ENCODE measurements around the gene PSEN2. TPM values are rescaled to one million over a fixed set of nuclear protein-coding genes. Genes with fewer than 3 reads are reported as not detected.

The PSEN2 gene
- total and polyA plus RNA-seq, 10 of the 15 experiments (the other 5 are each of a cell fraction or from before 2014, with no cell fraction given): 0.90 to 13.3 (median 7.0) TPM

GRCh38 chr1:226870026-226870400, 403 bp upstream of the PSEN2 start:
- Histone ChIP-seq H4K20me1 (ENCODE audit: control insufficient read depth, insufficient read depth) (no peaks in the 10 kb centered on the region), H3K4me3 (peak overlapping the region; percentile 88), H2AFZ (ENCODE audit: control insufficient read depth, low read depth, low read length) (peak overlapping the region; percentile 92), H3K27ac (ENCODE audit: control insufficient read depth, insufficient read depth) (no peak overlapping the region), H3K36me3 (ENCODE audit: control insufficient read depth in 2 of 2, insufficient read depth in 2 of 2, low read length in 1 of 2) (no peaks in the 10 kb centered on the region), H3K4me2 (ENCODE audit: control insufficient read depth, insufficient read depth) (peak overlapping the region; percentile 89), H3K9me3 (replicated peaks; ENCODE audit: control insufficient read depth, insufficient read depth, low read length) (no peaks in the 10 kb centered on the region), H3K4me1 (ENCODE audit: control insufficient read depth, insufficient read depth, low read length) (peaks cover 9% of the 10 kb centered on the region), H3K9ac (ENCODE audit: control insufficient read depth, insufficient read depth, low read length) (peak overlapping the region; percentile 52), H3K27me3 (replicated peaks in 1 of 2; ENCODE audit: control insufficient read depth in 2 of 2, insufficient read depth in 2 of 2, low read length in 1 of 2) (no peaks in the 10 kb centered on the region), H3K79me2 (ENCODE audit: control insufficient read depth, insufficient read depth, low read length) (no peaks in the 10 kb centered on the region)
- ChIA-PET CTCF (interaction anchor here (1.0 to 1.6 kb wide), 2 partner anchors 42 to 246 kb away, joined by 3 to 4 read pairs; no protein-coding TSS in a partner anchor), SMC1A (ENCODE audit: uncharacterized antibody, unreplicated experiment) (interaction anchor here (0.5 to 0.7 kb wide), 2 partner anchors 13 to 895 kb away, joined by 3 to 4 read pairs; no protein-coding TSS in a partner anchor), RAD21 (ENCODE audit: unreplicated experiment) (interaction anchor here (1.4 to 1.8 kb wide), 2 partner anchors 9 to 13 kb away, joined by 3 to 11 read pairs; no protein-coding TSS in a partner anchor), POLR2A (interaction anchor here (0.6 to 3.1 kb wide), 2 partner anchors 12 to 532 kb away, joined by 3 to 11 read pairs; no protein-coding TSS in a partner anchor)
- no peak for ATAC-seq
- intact Hi-C loops (cut with micrococcal nuclease; ENCODE audit: unreplicated experiment) (no loop called here), in situ Hi-C loops (cut with MboI) (no loop called here)
- WGBS (ENCODE audit: insufficient coverage, insufficient replicate concordance, low lambda C conversion rate, missing lambda C conversion rate): 30% methylated on average over 7 of the region's 7 CpGs
- no peak for FAIRE-seq
- DNase-seq (ENCODE audit: low read depth, low spot score): no peak
- no TSS peak for BruUV-seq (replicated peaks)
- TF ChIP-seq E4F1 (IDR thresholded peaks at IDR 0.05; ENCODE audit: borderline replicate concordance, partially characterized antibody): no peak
- no peak for TF ChIP-seq SMARCA5 (IDR thresholded peaks at IDR 0.05)
- no peak for TF ChIP-seq SUZ12 (IDR thresholded peaks at IDR 0.05; ENCODE audit: unreplicated experiment)
- 0 out of 2 replicates have a peak, but pooled peaks have one; percentile 9 for TF ChIP-seq EED (IDR thresholded peaks at IDR 0.05; ENCODE audit: low read depth)
- TF ChIP-seq POLR2A (IDR thresholded peaks at IDR 0.05; ENCODE audit: low read depth, low read length): no peak
- no peak for TF ChIP-seq NFYA (IDR thresholded peaks at IDR 0.05; ENCODE audit: borderline replicate concordance, low read depth, low read length)

All from GM12878 (cell line).